Calu3 (cell line): ENCODE results near the gene NKX6-1. TPM values are rescaled to one million over a fixed set of nuclear protein-coding genes. Genes with fewer than 3 reads are reported as not detected.

Experiments
- BruUV-seq: library from RNA; stranded (reverse); fragments of 400-500 nt; replicated peaks from 2 replicates; lab custom pipeline; 2021; lab: Mats Ljungman, UMichigan
- CTCF ChIA-PET: fragments of 300-600 bp; sonication (Branson Sonifier 250); formaldehyde crosslinking; loops from one replicate; lab custom pipeline; 2022; ENCODE audit warnings: antibody characterized with exemption; lab: Charles Lee
- DNase-seq: peaks from one replicate; pipeline ENCODE4 v3.0.0; 2022
- H3K27ac Mint-ChIP-seq: one replicate; pipeline ENCODE4 v1.8.0; 2022; ENCODE audit warnings: mixed read lengths; ENCODE audit not compliant: unreplicated experiment
- H3K27me3 Mint-ChIP-seq: one replicate; pipeline ENCODE4 v1.8.0; 2022; ENCODE audit warnings: mixed read lengths; ENCODE audit not compliant: unreplicated experiment
- H3K36me3 Mint-ChIP-seq: one replicate; pipeline ENCODE4 v1.8.0; 2022; ENCODE audit warnings: mild to moderate bottlenecking, moderate library complexity, mixed read lengths; ENCODE audit not compliant: insufficient read depth, unreplicated experiment
- H3K4me1 Mint-ChIP-seq: one replicate; pipeline ENCODE4 v1.8.0; 2022; ENCODE audit warnings: mild to moderate bottlenecking, low read depth, mixed read lengths; ENCODE audit not compliant: unreplicated experiment
- H3K4me3 Mint-ChIP-seq: one replicate; pipeline ENCODE4 v1.8.0; 2022; ENCODE audit warnings: mild to moderate bottlenecking, low read depth, moderate library complexity, mixed read lengths; ENCODE audit not compliant: unreplicated experiment
- H3K9me3 Mint-ChIP-seq: one replicate; pipeline ENCODE4 v1.8.0; 2022; ENCODE audit warnings: low read depth, mixed read lengths; ENCODE audit not compliant: unreplicated experiment
- CTCF ChIP-seq: fragments of 200-600 bp; IDR thresholded peaks from one replicate; pipeline ENCODE4 v1.8.0; 2022; ENCODE audit warnings: antibody characterized with exemption; ENCODE audit not compliant: unreplicated experiment
- intact Hi-C: fragments of 100-400 bp; cut with micrococcal nuclease; formaldehyde crosslinking; loops from one replicate; pipeline ENCODE4 v1.10.0; 2022; ENCODE audit not compliant: unreplicated experiment
- total RNA-seq: library from RNA; stranded (reverse); gene quantifications from 2 replicates; pipeline ENCODE4 v1.2.3, GENCODE V29; 2022

The NKX6-1 gene
- total RNA-seq, 1 experiment from 2014 or later: 1.8 TPM

- no peak for TF ChIP-seq CTCF
- no peaks in the 10 kb centered on the region for H3K27me3 Mint-ChIP-seq
- H3K36me3 Mint-ChIP-seq: no peaks in the 10 kb centered on the region
- DNase-seq: no peak
- BruUV-seq: no TSS peak
- CTCF ChIA-PET: no interaction called here
- H3K4me1 Mint-ChIP-seq: no peaks in the 10 kb centered on the region
- H3K9me3 Mint-ChIP-seq: no peaks in the 10 kb centered on the region
- intact Hi-C loops: no loop called here
- H3K27ac Mint-ChIP-seq: no peak overlapping the region
- no peak overlapping the region for H3K4me3 Mint-ChIP-seq
Observed at GRCh38 chr4:84479663-84480062, 19.4 kb downstream of the NKX6-1 start.

- no peaks in the 10 kb centered on the region for H3K9me3 Mint-ChIP-seq
- no TSS peak for BruUV-seq
- no peak for DNase-seq
- no peak overlapping the region for H3K27ac Mint-ChIP-seq
- intact Hi-C loops: no loop called here
- CTCF ChIA-PET: interaction anchor here (0.8 kb wide), 1 partner anchor 36 kb away, joined by 5 read pairs; no protein-coding TSS in a partner anchor
- H3K4me1 Mint-ChIP-seq: no peaks in the 10 kb centered on the region
- H3K27me3 Mint-ChIP-seq: no peaks in the 10 kb centered on the region
- H3K4me3 Mint-ChIP-seq: no peak overlapping the region
- no peak for TF ChIP-seq CTCF
- H3K36me3 Mint-ChIP-seq: no peaks in the 10 kb centered on the region
Observed at GRCh38 chr4:84477738-84478137, 21.4 kb downstream of the NKX6-1 start.

GRCh38 chr4:84474107-84474506, 25.0 kb downstream of the NKX6-1 start:
- no peaks in the 10 kb centered on the region for H3K27me3 Mint-ChIP-seq
- CTCF ChIA-PET: no interaction called here
- no peak overlapping the region for H3K4me3 Mint-ChIP-seq
- H3K9me3 Mint-ChIP-seq: no peaks in the 10 kb centered on the region
- intact Hi-C loops: no loop called here
- no TSS peak for BruUV-seq
- no peaks in the 10 kb centered on the region for H3K4me1 Mint-ChIP-seq
- H3K27ac Mint-ChIP-seq: no peak overlapping the region
- DNase-seq: no peak
- H3K36me3 Mint-ChIP-seq: no peaks in the 10 kb centered on the region
- TF ChIP-seq CTCF: no peak

GRCh38 chr4:84472154-84472553, 26.9 kb downstream of the NKX6-1 start:
- intact Hi-C loops: no loop called here
- TF ChIP-seq CTCF: no peak
- H3K36me3 Mint-ChIP-seq: no peaks in the 10 kb centered on the region
- no peak overlapping the region for H3K27ac Mint-ChIP-seq
- CTCF ChIA-PET: no interaction called here
- H3K27me3 Mint-ChIP-seq: no peaks in the 10 kb centered on the region
- DNase-seq: no peak
- no TSS peak for BruUV-seq
- H3K4me3 Mint-ChIP-seq: no peak overlapping the region
- H3K4me1 Mint-ChIP-seq: no peaks in the 10 kb centered on the region
- H3K9me3 Mint-ChIP-seq: no peaks in the 10 kb centered on the region
